Keratinocyte (primary cell): Measurements from ENCODE around the gene ABR. TPM values are rescaled to one million over a fixed set of nuclear protein-coding genes. Genes with fewer than 3 reads are reported as not detected.

Experiments used
- DNase-seq: peaks from one replicate; pipeline ENCODE4 v3.0.0-alpha.2; 2011; ENCODE audit warnings: low read depth, missing footprints, low spot score
- FAIRE-seq: peaks from 2 replicates; lab custom pipeline; 2011; peaks lifted over from hg19 to GRCh38; lab: Jason Lieb, UNC
- H2AFZ ChIP-seq: 2 replicates; pipeline ENCODE4 v1.6.0; 2012; ENCODE audit warnings: low read length, control low read depth, inconsistent platforms; ENCODE audit not compliant: control insufficient read depth
- H3K27ac ChIP-seq: 2 replicates; pipeline ENCODE4 v1.5.1; 2011; ENCODE audit warnings: low read length; ENCODE audit not compliant: control insufficient read depth, insufficient read depth
- H3K27me3 ChIP-seq: 3 replicates; pipeline ENCODE4 v1.6.0; 2011; ENCODE audit warnings: low read length; ENCODE audit not compliant: control insufficient read depth, insufficient read depth; ENCODE audit errors: extremely low read depth
- H3K36me3 ChIP-seq, 2 experiments: 2 replicates in 1 of 2; 3 replicates in 1 of 2; pipeline ENCODE4 v1.5.1; 2011; ENCODE audit warnings: low read length in 2 of 2, mild to moderate bottlenecking in 1 of 2; ENCODE audit not compliant: control insufficient read depth in 2 of 2, insufficient read depth in 2 of 2; ENCODE audit errors: extremely low read depth in 1 of 2
- H3K4me1 ChIP-seq: 3 replicates; pipeline ENCODE4 v1.5.1; 2011; ENCODE audit warnings: low read length; ENCODE audit not compliant: control insufficient read depth, insufficient read depth; ENCODE audit errors: extremely low read depth
- H3K4me2 ChIP-seq: 3 replicates; pipeline ENCODE4 v1.6.0; 2011; ENCODE audit warnings: low read depth, low read length; ENCODE audit not compliant: control insufficient read depth, insufficient read depth; ENCODE audit errors: extremely low read depth
- H3K4me3 ChIP-seq, 3 experiments: fragments of 200-600 bp in 1 of 3; sonication (generic) in 1 of 3; 2 replicates in 2 of 3; 3 replicates in 1 of 3; pipeline ENCODE4 v1.5.1; 2011 to 2016; ENCODE audit warnings: low read length in 3 of 3, mild to moderate bottlenecking in 3 of 3, control low read depth in 2 of 3, inconsistent platforms in 1 of 3, low read depth in 1 of 3, mixed read lengths in 1 of 3, mixed run types in 1 of 3, moderate library complexity in 1 of 3; ENCODE audit not compliant: control insufficient read depth in 2 of 3, insufficient read depth in 2 of 3; ENCODE audit errors: extremely low read depth in 1 of 3
- H3K79me2 ChIP-seq: 2 replicates; pipeline ENCODE4 v1.6.0; 2012; ENCODE audit warnings: low read length; ENCODE audit not compliant: control insufficient read depth, insufficient read depth
- H3K9ac ChIP-seq: 3 replicates; pipeline ENCODE4 v1.6.0; 2011; ENCODE audit warnings: low read length; ENCODE audit not compliant: control insufficient read depth, insufficient read depth; ENCODE audit errors: extremely low read depth
- H3K9me1 ChIP-seq: 3 replicates; pipeline ENCODE4 v1.6.0; 2011; ENCODE audit warnings: low read length; ENCODE audit not compliant: control insufficient read depth, insufficient read depth; ENCODE audit errors: extremely low read depth
- H3K9me3 ChIP-seq: 2 replicates; pipeline ENCODE4 v1.5.1; 2012; ENCODE audit warnings: low read depth, low read length; ENCODE audit not compliant: control insufficient read depth
- H4K20me1 ChIP-seq: 3 replicates; pipeline ENCODE4 v1.6.0; 2011; ENCODE audit warnings: low read length; ENCODE audit not compliant: control insufficient read depth, insufficient read depth; ENCODE audit errors: extremely low read depth
- CTCF ChIP-seq, 3 experiments: IDR thresholded peaks in 1 of 3; conservative IDR thresholded peaks in 1 of 3; optimal IDR thresholded peaks in 1 of 3; 2 replicates in 2 of 3; 3 replicates in 1 of 3; pipeline versions ENCODE3 to v1.5.1; 2011; ENCODE audit warnings: low read length in 3 of 3, mild to moderate bottlenecking in 3 of 3, moderate library complexity in 2 of 3, control low read depth in 1 of 3, inconsistent platforms in 1 of 3; ENCODE audit not compliant: insufficient read depth in 2 of 3; ENCODE audit errors: extremely low read depth in 1 of 3
- EZH2 ChIP-seq: IDR thresholded peaks from one replicate; pipeline ENCODE4 v1.6.1; 2012; ENCODE audit warnings: inconsistent platforms, mild to moderate bottlenecking, low read length, moderate library complexity
- dilution Hi-C: fragments of 300-500 bp; cut with MboI; formaldehyde crosslinking; loops from one replicate; pipeline ENCODE4 v1.7.0; 2020; ENCODE audit warnings: low sequenced_read_pairs; ENCODE audit not compliant: extremely low pct_ligation_motif_present
- polyA plus RNA-seq, 5 experiments: library from polyadenylated mRNA; depleted of rRNA in 3 of 5; stranded (reverse) in 3 of 5; stranded (forward) in 1 of 5; unstranded in 1 of 5; fragments of >200 nt; gene quantifications; 1 replicate in 1 of 5; 2 replicates in 3 of 5; 3 replicates in 1 of 5; pipeline versions ENCODE4 v1.2.1 to v1.2.3, GENCODE V29; 2011 to 2012; ENCODE audit warnings: missing spikeins in 2 of 5, low read depth in 1 of 5, low replicate concordance in 1 of 5

ABR gene
- polyA plus RNA-seq, 1 donor (not counting 4 experiments of a cell fraction or from before 2014, with no cell fraction given): 17.3 TPM

GRCh38 chr17:1181753-1182137 is 2.0 kb upstream of the ABR start:
- Histone ChIP-seq H3K9me3 (no peaks in the 10 kb centered on the region), H3K9ac (no peak overlapping the region), H3K27me3 (peaks cover 43% of the 10 kb centered on the region), H3K36me3 (no peaks in the 10 kb centered on the region), H3K4me2 (no peak overlapping the region), H3K27ac (no peak overlapping the region), H3K4me1 (peaks cover 5% of the 10 kb centered on the region), H3K4me3 (no peak overlapping the region), H4K20me1 (no peaks in the 10 kb centered on the region), H3K79me2 (no peaks in the 10 kb centered on the region), H3K9me1 (no peaks in the 10 kb centered on the region), H2AFZ (no peak overlapping the region)
- no peak for TF ChIP-seq CTCF (optimal IDR thresholded peaks at IDR 0.05 in 1 of 3, IDR thresholded peaks at IDR 0.05 in 1 of 3, conservative IDR thresholded peaks at IDR 0.05 in 1 of 3; ENCODE audit: extremely low read depth in 1 of 3, insufficient read depth in 2 of 3, low read length in 3 of 3)
- dilution Hi-C loops: no loop called here
- no peak for DNase-seq
- no peak for FAIRE-seq

- Histone ChIP-seq H3K9ac (no peak overlapping the region), H3K27me3 (peaks cover 43% of the 10 kb centered on the region), H3K36me3 (no peaks in the 10 kb centered on the region), H2AFZ (no peak overlapping the region), H3K9me1 (no peaks in the 10 kb centered on the region), H3K79me2 (no peaks in the 10 kb centered on the region), H3K4me3 (no peak overlapping the region), H3K4me2 (no peak overlapping the region), H3K4me1 (peaks cover 2% of the 10 kb centered on the region), H3K27ac (no peak overlapping the region), H4K20me1 (no peaks in the 10 kb centered on the region), H3K9me3 (no peaks in the 10 kb centered on the region)
- dilution Hi-C loops: no loop called here
- DNase-seq (no peak), FAIRE-seq (no peak)
- TF ChIP-seq CTCF (optimal IDR thresholded peaks at IDR 0.05 in 1 of 3, IDR thresholded peaks at IDR 0.05 in 1 of 3, conservative IDR thresholded peaks at IDR 0.05 in 1 of 3; ENCODE audit: extremely low read depth in 1 of 3, insufficient read depth in 2 of 3, low read length in 3 of 3): no peak
- TF ChIP-seq EZH2: no peak
Observed at GRCh38 chr17:1180958-1181752, 1.4 kb upstream of the ABR start.
